ENCODE results near the gene DLX2.

Gene DLX2

GRCh38 chr2:172049567-172050120 lies 53.1 kb downstream of the DLX2 start:
- DNase-seq: no peak
